K562 (cell line): ENCODE data around the gene YOD1. TPM values are rescaled to one million over a fixed set of nuclear protein-coding genes. Genes with fewer than 3 reads are reported as not detected.

Experiments used
- ATAC-seq: fragments of 200-7000 bp; cut with Tn5 transposase; 3 replicates; pipeline ENCODE4 v1.9.1; 2020; ENCODE audit warnings: moderate library complexity
- BruUV-seq: library from RNA; stranded (reverse); fragments of 400-500 nt; replicated peaks from 2 replicates; lab custom pipeline; 2021; lab: Mats Ljungman, UMichigan
- CTCF ChIA-PET: fragments of 300-600 bp; formaldehyde crosslinking; extraction: SDS; loops from one replicate; lab custom pipeline; 2021; ENCODE audit warnings: low intra/inter-chr PET ratio; lab: Yijun Ruan, JAX
- POLR2A ChIA-PET: fragments of 300-600, 350-650 bp; sonication (Branson Sonifier 250); formaldehyde crosslinking; extraction: SDS; loops from one replicate; lab custom pipeline; 2021; ENCODE audit warnings: antibody characterized with exemption, inconsistent platforms; lab: Yijun Ruan, JAX
- DNase-seq, 4 experiments: peaks; one replicate each; pipeline versions ENCODE4 v3.0.0 to v3.0.0-alpha.2; 2011 to 2018; ENCODE audit warnings: low spot score in 3 of 4, mixed read lengths in 3 of 4; ENCODE audit errors: extremely low read depth in 1 of 4
- FAIRE-seq: peaks from 2 replicates; lab custom pipeline; 2011; peaks lifted over from hg19 to GRCh38; lab: Jason Lieb, UNC
- H2AFZ ChIP-seq: 2 replicates; pipeline ENCODE4 v1.6.0; 2011; ENCODE audit warnings: low read depth, low read length, control low read depth, inconsistent platforms
- H3K27ac ChIP-seq: fragments of 200-600 bp; 3 replicates; pipeline ENCODE4 v1.8.0; 2011; ENCODE audit warnings: low read depth, mild to moderate bottlenecking, control low read depth, inconsistent platforms, low read length, moderate library complexity, mixed read lengths; ENCODE audit errors: extremely low read depth
- H3K27me3 ChIP-seq, 2 experiments: fragments of 300-600 bp in 1 of 2; 2 replicates in 1 of 2; 3 replicates in 1 of 2; pipeline versions ENCODE4 v1.6.0 to v1.8.0; 2011; ENCODE audit warnings: inconsistent platforms in 2 of 2, low read length in 2 of 2, mild to moderate bottlenecking in 1 of 2, mixed read lengths in 1 of 2, moderate library complexity in 1 of 2; ENCODE audit not compliant: control insufficient read depth in 2 of 2, insufficient read depth in 2 of 2
- H3K36me3 ChIP-seq: fragments of 300-600 bp; 3 replicates; pipeline ENCODE4 v1.8.0; 2011; ENCODE audit warnings: mild to moderate bottlenecking, low read length, inconsistent platforms; ENCODE audit not compliant: control insufficient read depth, insufficient read depth
- H3K4me1 ChIP-seq, 2 experiments: fragments of 200-600 bp in 1 of 2; replicated peaks in 1 of 2; 2 replicates in 1 of 2; 3 replicates in 1 of 2; pipeline versions ENCODE4 v1.5.1 to v1.8.0; 2011; ENCODE audit warnings: inconsistent platforms in 2 of 2, low read length in 2 of 2, mild to moderate bottlenecking in 1 of 2, mixed read lengths in 1 of 2, moderate library complexity in 1 of 2; ENCODE audit not compliant: control insufficient read depth in 2 of 2, insufficient read depth in 2 of 2
- H3K4me2 ChIP-seq: 2 replicates; pipeline ENCODE4 v1.6.1; 2011; ENCODE audit warnings: low read length, control low read depth, inconsistent platforms, mixed read lengths; ENCODE audit not compliant: insufficient read depth
- H3K4me3 ChIP-seq: fragments of 200-600 bp; sonication (generic), shearing (Covaris generic); 2 replicates; pipeline ENCODE4 v1.5.1; 2016; ENCODE audit warnings: control low read depth, inconsistent platforms
- H3K79me2 ChIP-seq: fragments of 200-600 bp; 3 replicates; pipeline ENCODE4 v1.8.0; 2011; ENCODE audit warnings: low read length, inconsistent platforms; ENCODE audit not compliant: control insufficient read depth, insufficient read depth
- H3K9ac ChIP-seq, 2 experiments: 2 replicates each; pipeline versions ENCODE4 v1.6.0 to v1.6.1; 2011; ENCODE audit warnings: low read depth in 2 of 2, low read length in 2 of 2, control low read depth in 1 of 2, inconsistent platforms in 1 of 2, mild to moderate bottlenecking in 1 of 2, mixed read lengths in 1 of 2; ENCODE audit not compliant: insufficient read depth in 1 of 2
- H3K9me1 ChIP-seq: one replicate; pipeline ENCODE4 v1.6.0; 2011; ENCODE audit warnings: inconsistent platforms, mild to moderate bottlenecking, low read length, moderate library complexity; ENCODE audit not compliant: control insufficient read depth, insufficient read depth
- H3K9me3 ChIP-seq: replicated peaks from 2 replicates; pipeline ENCODE4 v1.5.1; 2011; ENCODE audit warnings: low read depth, low read length, inconsistent platforms; ENCODE audit not compliant: control insufficient read depth, insufficient read depth
- H4K20me1 ChIP-seq: replicated peaks from 2 replicates; pipeline ENCODE4 v1.6.1; 2011; ENCODE audit warnings: low read length, inconsistent platforms, mixed read lengths; ENCODE audit not compliant: control insufficient read depth, insufficient read depth
- BRCA1 ChIP-seq, 2 experiments: fragments of 450-650 bp in 1 of 2; sonication (generic) in 1 of 2; formaldehyde crosslinking in 1 of 2; IDR thresholded peaks; 2 replicates each; pipeline versions ENCODE4 v1.5.0 to v1.6.1; 2017 to 2020; ENCODE audit warnings: mild to moderate bottlenecking in 1 of 2, missing genetic modification reagents in 1 of 2
- ELF4 ChIP-seq: fragments of 450-650 bp; formaldehyde crosslinking; IDR thresholded peaks from 2 replicates; pipeline ENCODE4 v1.4.0; 2022; ENCODE audit warnings: missing genetic modification characterization
- FOXM1 ChIP-seq, 2 experiments: fragments of 450-650 bp in 1 of 2; sonication (generic) in 1 of 2; formaldehyde crosslinking in 1 of 2; IDR thresholded peaks; 2 replicates each; pipeline versions ENCODE4 v1.6.1 to v1.9.0; 2017 to 2022; ENCODE audit warnings: low read depth in 2 of 2, mild to moderate bottlenecking in 2 of 2, missing genetic modification reagents in 1 of 2, moderate library complexity in 1 of 2
- HNRNPL ChIP-seq: fragments of 200-400 bp; formaldehyde crosslinking; IDR thresholded peaks from 2 replicates; pipeline ENCODE4 v1.6.1; 2017; ENCODE audit warnings: low read depth, mild to moderate bottlenecking, low read length
- KAT8 ChIP-seq: fragments of 450-650 bp; IDR thresholded peaks from 2 replicates; pipeline ENCODE4 v1.6.1; 2016; ENCODE audit warnings: low read depth, mild to moderate bottlenecking
- MAFF ChIP-seq: IDR thresholded peaks from 2 replicates; pipeline ENCODE4 v1.6.1; 2012; ENCODE audit warnings: low read length, improper control_type of control experiment
- PREB ChIP-seq: sonication (generic); formaldehyde crosslinking; IDR thresholded peaks from 2 replicates; pipeline ENCODE4 v1.8.1; 2023; ENCODE audit warnings: mild to moderate bottlenecking, missing genetic modification reagents
- SOX6 ChIP-seq: fragments of 450-650 bp; IDR thresholded peaks from 2 replicates; pipeline ENCODE4 v1.6.1; 2014; ENCODE audit warnings: mild to moderate bottlenecking
- TEAD2 ChIP-seq: fragments of 450-650 bp; IDR thresholded peaks from 2 replicates; pipeline ENCODE4 v1.6.1; 2016; ENCODE audit warnings: missing genetic modification characterization, control low read depth, missing compliant biosample characterization
- THAP7 ChIP-seq: fragments of 250-450 bp; sonication (Bioruptor Pico); IDR thresholded peaks from 2 replicates; pipeline ENCODE4 v1.5.0; 2021
- YY1 ChIP-seq, 3 experiments: IDR thresholded peaks; 2 replicates each; pipeline ENCODE4 v1.6.1; 2011; ENCODE audit warnings: low read length in 2 of 3, mild to moderate bottlenecking in 2 of 3, moderate library complexity in 2 of 3, borderline replicate concordance in 1 of 3, control low read depth in 1 of 3, low read depth in 1 of 3; ENCODE audit not compliant: insufficient read depth in 3 of 3, insufficient replicate concordance in 2 of 3, control insufficient read depth in 1 of 3, insufficient read length in 1 of 3; ENCODE audit errors: extremely low read depth in 1 of 3
- ZBTB17 ChIP-seq: fragments of 450-650 bp; formaldehyde crosslinking; IDR thresholded peaks from 2 replicates; pipeline ENCODE4 v1.4.0; 2020; ENCODE audit warnings: mild to moderate bottlenecking
- WGBS: fragments of 100-300 bp; shearing (Covaris generic); methylation state at CpG from one replicate; pipeline ENCODE4 v1.1.6; 2016; ENCODE audit warnings: low coverage, mixed read lengths; ENCODE audit not compliant: insufficient coverage; ENCODE audit errors: missing lambda C conversion rate; 5-methylcytosine and 5-hydroxymethylcytosine counted together
- in situ Hi-C: fragments of 300-500 bp; cut with MboI; formaldehyde crosslinking; loops from 4 replicates; pipeline ENCODE4 v1.15.0; 2018; ENCODE audit warnings: inconsistent platforms, mixed read lengths
- intact Hi-C: fragments of 100-400 bp; cut with micrococcal nuclease; formaldehyde crosslinking; loops from 2 replicates; pipeline ENCODE4 v1.14.2; 2022
- polyA plus RNA-seq, 8 experiments: library from polyadenylated mRNA; depleted of rRNA in 4 of 8; stranded (reverse) in 5 of 8; unstranded in 3 of 8; fragments of >200 nt; fragmentation: Nextera tagmentation in 2 of 8; fragmentation: Illumina TruSeq in 1 of 8; extraction: Ambion mirVana in 2 of 8; extraction: Trizol in 1 of 8; gene quantifications; 2 replicates each; pipeline versions ENCODE4 v1.2.1 to v1.2.3, GENCODE V29; 2011 to 2014; ENCODE audit warnings: inconsistent platforms in 1 of 8, missing spikeins in 1 of 8
- total RNA-seq, 7 experiments: library from RNA; depleted of rRNA in 6 of 7; stranded (reverse); fragments of >200 nt in 6 of 7; fragmentation: Illumina TruSeq in 2 of 7; extraction: Trizol in 2 of 7; gene quantifications; 2 replicates each; pipeline versions ENCODE4 v1.2.1 to v1.2.3, GENCODE V29; 2011 to 2021; ENCODE audit warnings: low replicate concordance in 1 of 7

YOD1 gene
- total and polyA plus RNA-seq, 9 of the 15 experiments (the other 6 are each of a cell fraction or from before 2014, with no cell fraction given) = 18.2 to 78.1 (median 46.9) TPM

- Histone ChIP-seq H3K9me1 (no peaks in the 10 kb centered on the region), H3K27me3 (no peaks in the 10 kb centered on the region), H4K20me1 (no peaks in the 10 kb centered on the region), H3K9ac (no peak overlapping the region), H3K4me1 (no peaks in the 10 kb centered on the region), H3K9me3 (no peaks in the 10 kb centered on the region), H2AFZ (no peak overlapping the region), H3K4me2 (no peak overlapping the region), H3K36me3 (peaks cover 59% of the 10 kb centered on the region), H3K27ac (no peak overlapping the region), H3K4me3 (no peak overlapping the region), H3K79me2 (no peaks in the 10 kb centered on the region)
- TF ChIP-seq MAFF = peak; percentile 5; the same call in 1 of the 2 replicates
- no peak for TF ChIP-seq SOX6
- ChIA-PET POLR2A (interaction anchor here (1.0 to 1.8 kb wide), 3 partner anchors 10 to 334 kb away, joined by 3 to 9 read pairs (median 4); no protein-coding TSS in a partner anchor), CTCF (no interaction called here)
- in situ Hi-C loops (loop anchor here (10.0 kb wide), 1 partner anchor 136 kb away; no protein-coding TSS in a partner anchor), intact Hi-C loops (loop anchor here (10.0 kb wide), 2 partner anchors 256 to 596 kb away; partner anchors contain the start of gene IKBKE)
- ATAC-seq (no peak; the same call in 1 of the 3 replicates), FAIRE-seq (no peak), DNase-seq (no peak)
- WGBS = 65% methylated on average over 4 of the region's 4 CpGs
- no TSS peak for BruUV-seq
Observed at GRCh38 chr1:207070811-207071210, 19.8 kb upstream of the YOD1 start.

- H2AFZ ChIP-seq = no peak overlapping the region
- H3K4me3 ChIP-seq = no peak overlapping the region
- H3K27ac ChIP-seq = no peak overlapping the region
- intact Hi-C loops = loop anchor here (10.0 kb wide), 2 partner anchors 255 to 595 kb away; partner anchors contain the start of gene IKBKE
- peak overlapping the region in 1 of 2 experiments; percentile 33; a peak in 1 of 4 replicates for H3K9ac ChIP-seq
- H3K9me1 ChIP-seq = no peaks in the 10 kb centered on the region
- in situ Hi-C loops = loop anchor here (10.0 kb wide), 1 partner anchor 135 kb away; no protein-coding TSS in a partner anchor
- no peaks in the 10 kb centered on the region for H3K4me1 ChIP-seq
- H3K79me2 ChIP-seq = no peaks in the 10 kb centered on the region
- BruUV-seq = no TSS peak
- TF ChIP-seq ZBTB17 = no peak
- no peak for TF ChIP-seq THAP7
- TF ChIP-seq MAFF = no peak
- no peak for TF ChIP-seq KAT8
- no peak for TF ChIP-seq ELF4
- no peak for TF ChIP-seq TEAD2
- no peak for TF ChIP-seq BRCA1 (IDR thresholded peaks at IDR 0.05)
- TF ChIP-seq BRCA1 (CRISPR knock-in tag; IDR thresholded peaks at IDR 0.05) = no peak
- no peak for TF ChIP-seq HNRNPL
- TF ChIP-seq PREB (CRISPR knock-in tag) = no peak
- no peak for TF ChIP-seq FOXM1 (IDR thresholded peaks at IDR 0.05; ENCODE audit: low read depth)
- no peak for TF ChIP-seq FOXM1 (CRISPR knock-in tag; IDR thresholded peaks at IDR 0.05; ENCODE audit: low read depth)
- TF ChIP-seq YY1 (IDR thresholded peaks at IDR 0.05; ENCODE audit: borderline replicate concordance in 1 of 3, control insufficient read depth in 1 of 3, extremely low read depth in 1 of 3, insufficient read depth in 3 of 3, insufficient read length in 1 of 3, insufficient replicate concordance in 2 of 3, low read depth in 1 of 3, low read length in 2 of 3) = no peak
- no peaks in the 10 kb centered on the region for H3K9me3 ChIP-seq
- no peaks in the 10 kb centered on the region for H3K27me3 ChIP-seq
- ATAC-seq (no peak), FAIRE-seq (no peak), DNase-seq (no peak)
- no peak overlapping the region for H3K4me2 ChIP-seq
- H4K20me1 ChIP-seq = no peaks in the 10 kb centered on the region
- POLR2A ChIA-PET = interaction anchor here (1.0 to 1.3 kb wide), 2 partner anchors 15 to 335 kb away, joined by 3 to 4 read pairs; no protein-coding TSS in a partner anchor
- CTCF ChIA-PET = no interaction called here
- 78% methylated on average over 5 of the region's 5 CpGs for WGBS
- H3K36me3 ChIP-seq = peaks cover 65% of the 10 kb centered on the region
Observed at GRCh38 chr1:207069858-207070506, 19.0 kb upstream of the YOD1 start.
